ENCODE results near the gene TBX2.

DNA sequence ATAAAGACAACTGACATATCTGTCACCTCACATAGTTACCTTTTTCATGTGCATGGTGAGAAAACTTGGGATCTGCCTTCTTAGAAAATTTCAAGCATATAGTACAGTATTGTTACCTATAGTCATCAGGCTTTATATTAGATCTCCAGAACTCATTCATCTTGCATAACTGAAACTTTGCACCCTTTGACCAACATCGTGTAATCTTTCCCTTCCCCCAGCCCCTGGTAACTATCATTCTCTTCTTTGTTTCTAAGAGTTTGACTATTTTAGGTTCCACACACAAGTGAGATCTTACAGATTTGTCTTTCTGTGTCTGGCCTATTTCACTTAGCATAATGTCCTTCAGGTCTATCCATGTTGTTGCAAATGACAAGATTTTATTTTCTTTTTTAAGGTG is 29.6 kb downstream of the TBX2 start:
- TF ChIP-seq, protein P1, sequence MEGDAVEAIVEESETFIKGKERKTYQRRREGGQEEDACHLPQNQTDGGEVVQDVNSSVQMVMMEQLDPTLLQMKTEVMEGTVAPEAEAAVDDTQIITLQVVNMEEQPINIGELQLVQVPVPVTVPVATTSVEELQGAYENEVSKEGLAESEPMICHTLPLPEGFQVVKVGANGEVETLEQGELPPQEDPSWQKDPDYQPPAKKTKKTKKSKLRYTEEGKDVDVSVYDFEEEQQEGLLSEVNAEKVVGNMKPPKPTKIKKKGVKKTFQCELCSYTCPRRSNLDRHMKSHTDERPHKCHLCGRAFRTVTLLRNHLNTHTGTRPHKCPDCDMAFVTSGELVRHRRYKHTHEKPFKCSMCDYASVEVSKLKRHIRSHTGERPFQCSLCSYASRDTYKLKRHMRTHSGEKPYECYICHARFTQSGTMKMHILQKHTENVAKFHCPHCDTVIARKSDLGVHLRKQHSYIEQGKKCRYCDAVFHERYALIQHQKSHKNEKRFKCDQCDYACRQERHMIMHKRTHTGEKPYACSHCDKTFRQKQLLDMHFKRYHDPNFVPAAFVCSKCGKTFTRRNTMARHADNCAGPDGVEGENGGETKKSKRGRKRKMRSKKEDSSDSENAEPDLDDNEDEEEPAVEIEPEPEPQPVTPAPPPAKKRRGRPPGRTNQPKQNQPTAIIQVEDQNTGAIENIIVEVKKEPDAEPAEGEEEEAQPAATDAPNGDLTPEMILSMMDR (IDR thresholded peaks at IDR 0.05 in 2 of 3, conservative IDR thresholded peaks at IDR 0.05 in 1 of 3; ENCODE audit: insufficient read depth in 2 of 3, low read depth in 1 of 3, low read length in 3 of 3), result no peak
- TF ChIP-seq HNRNPH1 (optimal IDR thresholded peaks at IDR 0.05; ENCODE audit: low read depth, low read length) (no peak), ZBTB33 (CRISPR knock-in tag; IDR thresholded peaks at IDR 0.05) (no peak), SIN3A (IDR thresholded peaks at IDR 0.05; ENCODE audit: borderline replicate concordance in 2 of 2, control insufficient read depth in 1 of 2, low read depth in 2 of 2, low read length in 2 of 2) (no peak), BRF2 (IDR thresholded peaks at IDR 0.05; ENCODE audit: borderline replicate concordance, insufficient read depth, insufficient read length) (no peak), ZNF77 (CRISPR knock-in tag; IDR thresholded peaks at IDR 0.05) (no peak), POLR2AphosphoS5 (IDR thresholded peaks at IDR 0.05; ENCODE audit: control insufficient read depth, insufficient read depth, low read depth, low read length) (no peak), USF1 (CRISPR knock-in tag; IDR thresholded peaks at IDR 0.05) (no peak), ZNF140 (CRISPR knock-in tag; IDR thresholded peaks at IDR 0.05) (no peak), NCOA1 (IDR thresholded peaks at IDR 0.05; ENCODE audit: low read depth) (no peak), TBL1XR1 (IDR thresholded peaks at IDR 0.05; ENCODE audit: low read length in 2 of 2) (no peak), ZBTB17 (CRISPR knock-in tag; IDR thresholded peaks at IDR 0.05) (no peak), HNRNPLL (IDR thresholded peaks at IDR 0.05; ENCODE audit: low read depth, low read length, poor library complexity, severe bottlenecking) (no peak)
- TF ChIP-seq, protein P2, sequence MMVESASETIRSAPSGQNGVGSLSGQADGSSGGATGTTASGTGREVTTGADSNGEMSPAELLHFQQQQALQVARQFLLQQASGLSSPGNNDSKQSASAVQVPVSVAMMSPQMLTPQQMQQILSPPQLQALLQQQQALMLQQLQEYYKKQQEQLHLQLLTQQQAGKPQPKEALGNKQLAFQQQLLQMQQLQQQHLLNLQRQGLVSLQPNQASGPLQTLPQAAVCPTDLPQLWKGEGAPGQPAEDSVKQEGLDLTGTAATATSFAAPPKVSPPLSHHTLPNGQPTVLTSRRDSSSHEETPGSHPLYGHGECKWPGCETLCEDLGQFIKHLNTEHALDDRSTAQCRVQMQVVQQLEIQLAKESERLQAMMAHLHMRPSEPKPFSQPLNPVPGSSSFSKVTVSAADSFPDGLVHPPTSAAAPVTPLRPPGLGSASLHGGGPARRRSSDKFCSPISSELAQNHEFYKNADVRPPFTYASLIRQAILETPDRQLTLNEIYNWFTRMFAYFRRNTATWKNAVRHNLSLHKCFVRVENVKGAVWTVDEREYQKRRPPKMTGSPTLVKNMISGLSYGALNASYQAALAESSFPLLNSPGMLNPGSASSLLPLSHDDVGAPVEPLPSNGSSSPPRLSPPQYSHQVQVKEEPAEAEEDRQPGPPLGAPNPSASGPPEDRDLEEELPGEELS (CRISPR knock-in tag; IDR thresholded peaks at IDR 0.05; ENCODE audit: borderline replicate concordance), result no peak
